ENCODE results near the gene KLF9.

KLF9 gene

DNA sequence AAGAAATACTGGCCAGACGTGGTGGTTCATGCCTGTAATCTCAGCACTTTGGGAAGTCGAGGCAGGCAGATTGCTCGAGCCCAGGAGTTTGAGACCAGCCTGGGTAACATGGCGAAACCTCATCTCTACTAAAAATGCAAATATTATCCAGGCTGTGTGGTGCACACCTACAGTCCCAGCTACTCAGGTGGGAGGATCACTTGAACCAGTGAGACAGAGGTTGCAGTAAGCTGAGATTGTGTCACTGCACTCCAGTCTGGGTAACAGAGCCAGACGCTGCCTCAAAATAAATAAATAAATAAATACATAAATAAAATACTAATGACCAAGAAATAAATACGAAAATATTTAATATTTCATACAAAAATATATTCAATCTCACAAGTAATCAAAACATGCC, 18.8 kb downstream of the KLF9 start:
- Histone ChIP-seq H3K27ac (ENCODE audit: poor library complexity, severe bottlenecking) (no peak overlapping the region), H3K4me1 (ENCODE audit: insufficient read depth, poor library complexity, severe bottlenecking) (peaks cover 12% of the 10 kb centered on the region), H3K27me3 (ENCODE audit: insufficient read depth, poor library complexity, severe bottlenecking) (no peaks in the 10 kb centered on the region), H3K9me3 (ENCODE audit: severe bottlenecking) (peaks cover 3% of the 10 kb centered on the region), H3K4me3 (ENCODE audit: severe bottlenecking) (no peak overlapping the region), H3K36me3 (ENCODE audit: low read depth) (0 out of 2 replicates have a peak, but pooled peaks cover 5% of the 10 kb centered on the region)
- TF ChIP-seq, protein P1, sequence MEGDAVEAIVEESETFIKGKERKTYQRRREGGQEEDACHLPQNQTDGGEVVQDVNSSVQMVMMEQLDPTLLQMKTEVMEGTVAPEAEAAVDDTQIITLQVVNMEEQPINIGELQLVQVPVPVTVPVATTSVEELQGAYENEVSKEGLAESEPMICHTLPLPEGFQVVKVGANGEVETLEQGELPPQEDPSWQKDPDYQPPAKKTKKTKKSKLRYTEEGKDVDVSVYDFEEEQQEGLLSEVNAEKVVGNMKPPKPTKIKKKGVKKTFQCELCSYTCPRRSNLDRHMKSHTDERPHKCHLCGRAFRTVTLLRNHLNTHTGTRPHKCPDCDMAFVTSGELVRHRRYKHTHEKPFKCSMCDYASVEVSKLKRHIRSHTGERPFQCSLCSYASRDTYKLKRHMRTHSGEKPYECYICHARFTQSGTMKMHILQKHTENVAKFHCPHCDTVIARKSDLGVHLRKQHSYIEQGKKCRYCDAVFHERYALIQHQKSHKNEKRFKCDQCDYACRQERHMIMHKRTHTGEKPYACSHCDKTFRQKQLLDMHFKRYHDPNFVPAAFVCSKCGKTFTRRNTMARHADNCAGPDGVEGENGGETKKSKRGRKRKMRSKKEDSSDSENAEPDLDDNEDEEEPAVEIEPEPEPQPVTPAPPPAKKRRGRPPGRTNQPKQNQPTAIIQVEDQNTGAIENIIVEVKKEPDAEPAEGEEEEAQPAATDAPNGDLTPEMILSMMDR (IDR thresholded peaks at IDR 0.05; ENCODE audit: poor library complexity, severe bottlenecking): no peak
- no peak for DNase-seq (ENCODE audit: low spot score)
- no peak for ATAC-seq (ENCODE audit: low read depth)

DNA sequence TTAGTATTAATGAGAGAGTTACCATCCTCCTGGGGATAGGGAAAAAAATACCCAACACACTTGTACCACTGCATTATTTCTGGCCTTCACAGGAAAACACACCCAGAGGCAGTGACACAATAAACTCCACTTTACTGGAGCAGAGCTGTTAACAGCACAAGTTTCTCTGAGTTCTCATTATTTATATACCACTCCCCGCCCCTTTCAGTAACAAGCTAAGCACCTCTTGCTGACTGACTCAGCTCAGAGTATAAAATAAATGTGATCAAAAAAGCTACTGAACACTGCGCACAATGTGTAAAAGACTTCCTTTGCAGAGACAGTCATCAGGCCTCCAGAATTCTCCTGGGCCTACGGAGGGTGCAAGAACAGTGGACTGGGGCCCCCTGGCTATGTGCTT, 21.6 kb downstream of the KLF9 start:
- ATAC-seq (ENCODE audit: low read depth) (peak; percentile 33; the same call in 1 of the 3 replicates), DNase-seq (ENCODE audit: low spot score) (no peak)
- Histone ChIP-seq H3K4me1 (ENCODE audit: insufficient read depth, poor library complexity, severe bottlenecking) (peaks cover 14% of the 10 kb centered on the region), H3K27ac (ENCODE audit: poor library complexity, severe bottlenecking) (no peak overlapping the region), H3K4me3 (ENCODE audit: severe bottlenecking) (no peak overlapping the region), H3K36me3 (ENCODE audit: low read depth) (peaks cover 4% of the 10 kb centered on the region; the same call in 1 of the 2 replicates), H3K27me3 (ENCODE audit: insufficient read depth, poor library complexity, severe bottlenecking) (no peaks in the 10 kb centered on the region), H3K9me3 (ENCODE audit: severe bottlenecking) (peaks cover 3% of the 10 kb centered on the region)
- TF ChIP-seq, protein P1 (IDR thresholded peaks at IDR 0.05; ENCODE audit: poor library complexity, severe bottlenecking): no peak

DNA sequence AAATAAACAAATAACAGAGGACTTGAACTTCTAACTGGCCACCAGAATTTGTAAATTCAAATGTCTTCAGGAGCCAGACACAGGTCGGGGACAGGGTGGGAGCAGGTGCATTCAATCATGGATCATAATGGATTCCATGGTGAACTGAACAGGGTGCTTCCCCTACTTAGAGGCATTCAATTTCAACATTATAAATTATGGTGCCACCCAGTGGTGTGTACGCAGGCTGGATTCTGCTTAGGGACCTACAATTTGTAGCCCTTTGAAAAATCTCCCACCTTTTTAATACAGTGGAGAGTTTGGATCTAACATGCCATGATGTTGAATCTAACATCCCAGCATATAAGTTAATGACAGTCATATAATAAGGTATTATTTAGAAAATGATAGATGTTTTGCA, 22.3 kb downstream of the KLF9 start:
- Histone ChIP-seq H3K27ac (ENCODE audit: poor library complexity, severe bottlenecking) (no peak overlapping the region), H3K27me3 (ENCODE audit: insufficient read depth, poor library complexity, severe bottlenecking) (no peaks in the 10 kb centered on the region), H3K4me3 (ENCODE audit: severe bottlenecking) (no peak overlapping the region), H3K36me3 (ENCODE audit: low read depth) (peaks cover 6% of the 10 kb centered on the region), H3K9me3 (ENCODE audit: severe bottlenecking) (peaks cover 3% of the 10 kb centered on the region), H3K4me1 (ENCODE audit: insufficient read depth, poor library complexity, severe bottlenecking) (peaks cover 14% of the 10 kb centered on the region)
- ATAC-seq (ENCODE audit: low read depth) (peak; percentile 35; the same call in 1 of the 3 replicates), DNase-seq (ENCODE audit: low spot score) (no peak)
- TF ChIP-seq, protein P1 (IDR thresholded peaks at IDR 0.05; ENCODE audit: poor library complexity, severe bottlenecking): peak; percentile 31

DNA sequence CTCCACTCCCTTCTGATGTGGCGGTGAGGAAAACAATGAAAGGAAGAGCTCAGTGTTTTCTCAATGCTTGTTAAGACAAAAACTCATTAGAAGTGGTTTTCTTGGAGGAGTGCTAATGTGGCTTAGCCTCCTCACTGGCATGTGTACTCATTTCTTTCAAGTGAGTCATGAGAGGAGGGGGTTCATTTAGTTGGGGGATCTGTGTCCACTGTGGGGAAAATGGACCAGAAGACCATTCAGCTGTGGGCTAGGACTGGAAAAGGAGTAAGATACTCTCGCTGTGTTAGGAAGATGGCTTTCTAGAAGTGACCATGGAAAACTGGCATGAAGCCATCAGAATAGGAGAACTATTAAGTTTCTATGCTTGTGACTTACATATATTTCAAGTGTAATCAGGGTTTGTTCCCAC, 23.5 kb downstream of the KLF9 start:
- ATAC-seq (ENCODE audit: low read depth): peak; percentile 40; the same call in 2 of the 3 replicates
- TF ChIP-seq, protein P1 (IDR thresholded peaks at IDR 0.05; ENCODE audit: poor library complexity, severe bottlenecking): no peak
- Histone ChIP-seq H3K4me3 (ENCODE audit: severe bottlenecking) (no peak overlapping the region), H3K27ac (ENCODE audit: poor library complexity, severe bottlenecking) (peak overlapping the region; percentile 1), H3K4me1 (ENCODE audit: insufficient read depth, poor library complexity, severe bottlenecking) (peaks cover 14% of the 10 kb centered on the region), H3K27me3 (ENCODE audit: insufficient read depth, poor library complexity, severe bottlenecking) (no peaks in the 10 kb centered on the region), H3K9me3 (ENCODE audit: severe bottlenecking) (peaks cover 3% of the 10 kb centered on the region), H3K36me3 (ENCODE audit: low read depth) (peaks cover 16% of the 10 kb centered on the region)
- no peak for DNase-seq (ENCODE audit: low spot score)

DNA sequence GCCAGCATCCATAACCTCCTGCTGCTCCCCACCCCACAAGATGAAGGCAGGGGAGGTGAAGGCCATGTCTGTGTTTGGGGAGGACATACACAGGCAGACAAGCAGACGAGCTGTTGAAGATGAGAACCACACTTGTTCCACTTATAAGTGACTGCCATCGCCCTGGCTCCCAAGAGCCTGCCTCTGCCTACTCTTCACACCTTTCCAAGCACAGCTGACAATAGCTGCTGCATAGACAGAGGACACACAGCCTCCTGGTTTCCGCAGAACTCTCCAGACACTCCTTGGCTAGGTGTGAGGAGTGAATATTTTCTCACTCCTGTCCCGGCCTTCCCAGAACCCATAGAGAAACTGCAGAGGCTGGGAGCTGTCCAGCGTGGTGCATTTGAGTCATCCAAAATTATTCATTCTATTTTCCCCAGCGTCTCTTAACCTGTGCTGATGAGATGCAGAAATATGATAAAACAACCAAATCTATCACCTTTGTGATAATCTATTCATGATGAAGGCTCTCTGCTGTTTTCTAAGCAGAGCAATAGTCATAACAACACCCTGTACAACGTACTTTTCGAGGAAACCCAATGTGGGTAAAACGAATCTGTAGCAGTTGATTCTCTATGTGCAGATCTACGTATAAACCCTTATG, 24.7 kb downstream of the KLF9 start:
- peaks cover 14% of the 10 kb centered on the region for H3K4me1 ChIP-seq (ENCODE audit: insufficient read depth, poor library complexity, severe bottlenecking)
- no peak overlapping the region for H3K27ac ChIP-seq (ENCODE audit: poor library complexity, severe bottlenecking)
- H3K27me3 ChIP-seq (ENCODE audit: insufficient read depth, poor library complexity, severe bottlenecking): no peaks in the 10 kb centered on the region
- no peaks in the 10 kb centered on the region for H3K9me3 ChIP-seq (ENCODE audit: severe bottlenecking)
- H3K36me3 ChIP-seq (ENCODE audit: low read depth): peaks cover 28% of the 10 kb centered on the region
- H3K4me3 ChIP-seq (ENCODE audit: severe bottlenecking): no peak overlapping the region
- TF ChIP-seq, protein P1 (IDR thresholded peaks at IDR 0.05; ENCODE audit: poor library complexity, severe bottlenecking): no peak
- peak; percentile 50; the same call in 1 of the 3 replicates for ATAC-seq (ENCODE audit: low read depth)
- no peak for DNase-seq (ENCODE audit: low spot score)

Data from RWPE2 (cell line).